Activated naive CD8-positive, alpha-beta T cell treated with anti-CD3 and anti-CD28 coated beads, Interleukin-2, amount 50 U/mL, for 24 hours (primary cell): Measurements from ENCODE around the gene P4HA2.
A peak's percentile ranks its signal among the peaks of the same experiment; 100 is the strongest.

ENCODE experiments used
- ATAC-seq: fragments of 150-1000 bp; cut with Tn5 transposase; one replicate; pipeline ENCODE4 v1.10.0; 2021
- DNase-seq: peaks from one replicate; pipeline ENCODE4 v3.0.0; 2021
- H3K27ac Mint-ChIP-seq: one replicate; pipeline ENCODE4 v1.8.0; 2021; ENCODE audit warnings: mild to moderate bottlenecking, mixed read lengths
- H3K27me3 Mint-ChIP-seq: one replicate; pipeline ENCODE4 v1.8.0; 2021; ENCODE audit warnings: mixed read lengths
- H3K36me3 Mint-ChIP-seq: one replicate; pipeline ENCODE4 v1.8.0; 2021; ENCODE audit warnings: low read depth, mixed read lengths
- H3K4me1 Mint-ChIP-seq: one replicate; pipeline ENCODE4 v1.8.0; 2021; ENCODE audit warnings: mixed read lengths
- H3K4me3 Mint-ChIP-seq: one replicate; pipeline ENCODE4 v1.8.0; 2021; ENCODE audit warnings: mild to moderate bottlenecking, moderate library complexity, mixed read lengths
- H3K9me3 Mint-ChIP-seq: one replicate; pipeline ENCODE4 v1.8.0; 2021; ENCODE audit warnings: mixed read lengths

P4HA2 gene

GRCh38 chr5:132267931-132268768 lies 40.5 kb upstream of the P4HA2 start:
- peak overlapping the region; percentile 32 for H3K27ac Mint-ChIP-seq
- no peaks in the 10 kb centered on the region for H3K36me3 Mint-ChIP-seq
- DNase-seq (no peak), ATAC-seq (peak; percentile 2)
- peaks cover 3% of the 10 kb centered on the region for H3K27me3 Mint-ChIP-seq
- H3K4me1 Mint-ChIP-seq = peaks cover 47% of the 10 kb centered on the region
- no peaks in the 10 kb centered on the region for H3K9me3 Mint-ChIP-seq
- no peak overlapping the region for H3K4me3 Mint-ChIP-seq

GRCh38 chr5:132267166-132267739 lies 39.6 kb upstream of the P4HA2 start:
- peaks cover 50% of the 10 kb centered on the region for H3K4me1 Mint-ChIP-seq
- no peaks in the 10 kb centered on the region for H3K36me3 Mint-ChIP-seq
- H3K27me3 Mint-ChIP-seq = no peaks in the 10 kb centered on the region
- H3K4me3 Mint-ChIP-seq = no peak overlapping the region
- no peak for DNase-seq
- H3K27ac Mint-ChIP-seq = peak overlapping the region; percentile 32
- no peaks in the 10 kb centered on the region for H3K9me3 Mint-ChIP-seq
- ATAC-seq = no peak

GRCh38 chr5:132266836-132267160 lies 39.1 kb upstream of the P4HA2 start:
- Mint-ChIP-seq H3K9me3 (no peaks in the 10 kb centered on the region), H3K4me3 (no peak overlapping the region), H3K27me3 (no peaks in the 10 kb centered on the region), H3K36me3 (no peaks in the 10 kb centered on the region), H3K27ac (no peak overlapping the region), H3K4me1 (peaks cover 53% of the 10 kb centered on the region)
- ATAC-seq = no peak
- no peak for DNase-seq

- no peak for ATAC-seq
- H3K36me3 Mint-ChIP-seq = no peaks in the 10 kb centered on the region
- DNase-seq = no peak
- no peaks in the 10 kb centered on the region for H3K9me3 Mint-ChIP-seq
- no peak overlapping the region for H3K4me3 Mint-ChIP-seq
- H3K4me1 Mint-ChIP-seq = peaks cover 58% of the 10 kb centered on the region
- no peaks in the 10 kb centered on the region for H3K27me3 Mint-ChIP-seq
- no peak overlapping the region for H3K27ac Mint-ChIP-seq
These were observed 38.6 kb upstream of the P4HA2 start for GRCh38 chr5:132266031-132266835.

- Mint-ChIP-seq H3K4me1 (peaks cover 66% of the 10 kb centered on the region), H3K36me3 (no peaks in the 10 kb centered on the region), H3K27me3 (no peaks in the 10 kb centered on the region), H3K4me3 (no peak overlapping the region), H3K9me3 (no peaks in the 10 kb centered on the region), H3K27ac (no peak overlapping the region)
- no peak for ATAC-seq
- DNase-seq = no peak
These were observed 37.8 kb upstream of the P4HA2 start for GRCh38 chr5:132265336-132266030.

- peak overlapping the region; percentile 77 for H3K27ac Mint-ChIP-seq
- peaks cover 73% of the 10 kb centered on the region for H3K4me1 Mint-ChIP-seq
- no peak overlapping the region for H3K4me3 Mint-ChIP-seq
These were observed 37.1 kb upstream of the P4HA2 start for GRCh38 chr5:132264546-132265335.

GRCh38 chr5:132263548-132264261 lies 36.1 kb upstream of the P4HA2 start:
- Mint-ChIP-seq H3K27ac (peak overlapping the region; percentile 77), H3K27me3 (no peaks in the 10 kb centered on the region), H3K9me3 (no peaks in the 10 kb centered on the region), H3K4me3 (no peak overlapping the region), H3K36me3 (no peaks in the 10 kb centered on the region), H3K4me1 (peaks cover 73% of the 10 kb centered on the region)
- peak; percentile 75 for ATAC-seq
- peak; percentile 58 for DNase-seq

More at GRCh38 chr5:132264546-132265335, 37.1 kb upstream of the P4HA2 start:
- ATAC-seq (no peak), DNase-seq (no peak)
- no peaks in the 10 kb centered on the region for H3K9me3 Mint-ChIP-seq
- no peaks in the 10 kb centered on the region for H3K27me3 Mint-ChIP-seq
- no peaks in the 10 kb centered on the region for H3K36me3 Mint-ChIP-seq

GRCh38 chr5:132262882-132263547 lies 35.4 kb upstream of the P4HA2 start:
- no peak for ATAC-seq
- Mint-ChIP-seq H3K9me3 (no peaks in the 10 kb centered on the region), H3K27me3 (peaks cover 5% of the 10 kb centered on the region), H3K4me1 (peaks cover 66% of the 10 kb centered on the region), H3K36me3 (no peaks in the 10 kb centered on the region), H3K27ac (peak overlapping the region; percentile 77), H3K4me3 (no peak overlapping the region)
- no peak for DNase-seq

- peak overlapping the region; percentile 32 for H3K27ac Mint-ChIP-seq
- no peak for ATAC-seq
- no peaks in the 10 kb centered on the region for H3K9me3 Mint-ChIP-seq
- H3K4me1 Mint-ChIP-seq = peaks cover 59% of the 10 kb centered on the region
- no peak for DNase-seq
- H3K4me3 Mint-ChIP-seq = no peak overlapping the region
- H3K27me3 Mint-ChIP-seq = peaks cover 7% of the 10 kb centered on the region
- no peaks in the 10 kb centered on the region for H3K36me3 Mint-ChIP-seq
These were observed 34.5 kb upstream of the P4HA2 start for GRCh38 chr5:132261881-132262845.

- Mint-ChIP-seq H3K9me3 (no peaks in the 10 kb centered on the region), H3K36me3 (no peaks in the 10 kb centered on the region), H3K27ac (peak overlapping the region; percentile 53), H3K4me1 (peaks cover 61% of the 10 kb centered on the region), H3K27me3 (peaks cover 15% of the 10 kb centered on the region), H3K4me3 (peak overlapping the region; percentile 33)
- peak; percentile 71 for ATAC-seq
- peak; percentile 74 for DNase-seq
These were observed 33.3 kb upstream of the P4HA2 start for GRCh38 chr5:132260714-132261551.

- Mint-ChIP-seq H3K27ac (peak overlapping the region; percentile 53), H3K4me1 (peaks cover 60% of the 10 kb centered on the region), H3K27me3 (peaks cover 18% of the 10 kb centered on the region), H3K9me3 (no peaks in the 10 kb centered on the region), H3K36me3 (no peaks in the 10 kb centered on the region), H3K4me3 (peak overlapping the region; percentile 33)
- peak; percentile 13 for ATAC-seq
- DNase-seq = no peak
These were observed 32.4 kb upstream of the P4HA2 start for GRCh38 chr5:132260051-132260450.
